ENCODE data around the gene CBARP. TPM values are rescaled to one million over a fixed set of nuclear protein-coding genes. Genes with fewer than 3 reads are reported as not detected.

CBARP gene
- total and polyA plus RNA-seq, 2 of the 13 experiments (the other 11 are each of a cell fraction or from before 2014, with no cell fraction given), result 1.2 to 1.4 TPM

GRCh38 chr19:1284979-1285736 lies 47.4 kb upstream of the CBARP start (continued):
- TF ChIP-seq, protein P1, sequence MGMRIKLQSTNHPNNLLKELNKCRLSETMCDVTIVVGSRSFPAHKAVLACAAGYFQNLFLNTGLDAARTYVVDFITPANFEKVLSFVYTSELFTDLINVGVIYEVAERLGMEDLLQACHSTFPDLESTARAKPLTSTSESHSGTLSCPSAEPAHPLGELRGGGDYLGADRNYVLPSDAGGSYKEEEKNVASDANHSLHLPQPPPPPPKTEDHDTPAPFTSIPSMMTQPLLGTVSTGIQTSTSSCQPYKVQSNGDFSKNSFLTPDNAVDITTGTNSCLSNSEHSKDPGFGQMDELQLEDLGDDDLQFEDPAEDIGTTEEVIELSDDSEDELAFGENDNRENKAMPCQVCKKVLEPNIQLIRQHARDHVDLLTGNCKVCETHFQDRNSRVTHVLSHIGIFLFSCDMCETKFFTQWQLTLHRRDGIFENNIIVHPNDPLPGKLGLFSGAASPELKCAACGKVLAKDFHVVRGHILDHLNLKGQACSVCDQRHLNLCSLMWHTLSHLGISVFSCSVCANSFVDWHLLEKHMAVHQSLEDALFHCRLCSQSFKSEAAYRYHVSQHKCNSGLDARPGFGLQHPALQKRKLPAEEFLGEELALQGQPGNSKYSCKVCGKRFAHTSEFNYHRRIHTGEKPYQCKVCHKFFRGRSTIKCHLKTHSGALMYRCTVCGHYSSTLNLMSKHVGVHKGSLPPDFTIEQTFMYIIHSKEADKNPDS (CRISPR knock-in tag; IDR thresholded peaks at IDR 0.05), result no peak
- peak; percentile 54 for TF ChIP-seq AGO1 (IDR thresholded peaks at IDR 0.05; ENCODE audit: low read depth, low read length, poor library complexity, severe bottlenecking)
- TF ChIP-seq ELF1 (CRISPR knock-in tag; IDR thresholded peaks at IDR 0.05), result no peak
- no peak for TF ChIP-seq MED13 (CRISPR knock-in tag; IDR thresholded peaks at IDR 0.05)
- TF ChIP-seq ZNF121 (CRISPR knock-in tag; IDR thresholded peaks at IDR 0.05), result no peak
- TF ChIP-seq U2AF2 (IDR thresholded peaks at IDR 0.05; ENCODE audit: low read depth, low read length), result no peak
- TF ChIP-seq ZNF687 (CRISPR knock-in tag; IDR thresholded peaks at IDR 0.05), result 0 out of 2 replicates have a peak, but pooled peaks have one; percentile 2
- TF ChIP-seq IKZF5 (CRISPR knock-in tag; IDR thresholded peaks at IDR 0.05), result 0 out of 2 replicates have a peak, but pooled peaks have one; percentile 16
- no peak for TF ChIP-seq IRX3 (CRISPR knock-in tag; IDR thresholded peaks at IDR 0.05; ENCODE audit: borderline replicate concordance, low read depth)
- no peak for TF ChIP-seq SP5 (CRISPR knock-in tag; IDR thresholded peaks at IDR 0.05; ENCODE audit: borderline replicate concordance, low read depth)
- no peak for TF ChIP-seq ZFP36 (IDR thresholded peaks at IDR 0.05; ENCODE audit: borderline replicate concordance, low read depth, low read length, partially characterized antibody)
- TF ChIP-seq, protein P2, sequence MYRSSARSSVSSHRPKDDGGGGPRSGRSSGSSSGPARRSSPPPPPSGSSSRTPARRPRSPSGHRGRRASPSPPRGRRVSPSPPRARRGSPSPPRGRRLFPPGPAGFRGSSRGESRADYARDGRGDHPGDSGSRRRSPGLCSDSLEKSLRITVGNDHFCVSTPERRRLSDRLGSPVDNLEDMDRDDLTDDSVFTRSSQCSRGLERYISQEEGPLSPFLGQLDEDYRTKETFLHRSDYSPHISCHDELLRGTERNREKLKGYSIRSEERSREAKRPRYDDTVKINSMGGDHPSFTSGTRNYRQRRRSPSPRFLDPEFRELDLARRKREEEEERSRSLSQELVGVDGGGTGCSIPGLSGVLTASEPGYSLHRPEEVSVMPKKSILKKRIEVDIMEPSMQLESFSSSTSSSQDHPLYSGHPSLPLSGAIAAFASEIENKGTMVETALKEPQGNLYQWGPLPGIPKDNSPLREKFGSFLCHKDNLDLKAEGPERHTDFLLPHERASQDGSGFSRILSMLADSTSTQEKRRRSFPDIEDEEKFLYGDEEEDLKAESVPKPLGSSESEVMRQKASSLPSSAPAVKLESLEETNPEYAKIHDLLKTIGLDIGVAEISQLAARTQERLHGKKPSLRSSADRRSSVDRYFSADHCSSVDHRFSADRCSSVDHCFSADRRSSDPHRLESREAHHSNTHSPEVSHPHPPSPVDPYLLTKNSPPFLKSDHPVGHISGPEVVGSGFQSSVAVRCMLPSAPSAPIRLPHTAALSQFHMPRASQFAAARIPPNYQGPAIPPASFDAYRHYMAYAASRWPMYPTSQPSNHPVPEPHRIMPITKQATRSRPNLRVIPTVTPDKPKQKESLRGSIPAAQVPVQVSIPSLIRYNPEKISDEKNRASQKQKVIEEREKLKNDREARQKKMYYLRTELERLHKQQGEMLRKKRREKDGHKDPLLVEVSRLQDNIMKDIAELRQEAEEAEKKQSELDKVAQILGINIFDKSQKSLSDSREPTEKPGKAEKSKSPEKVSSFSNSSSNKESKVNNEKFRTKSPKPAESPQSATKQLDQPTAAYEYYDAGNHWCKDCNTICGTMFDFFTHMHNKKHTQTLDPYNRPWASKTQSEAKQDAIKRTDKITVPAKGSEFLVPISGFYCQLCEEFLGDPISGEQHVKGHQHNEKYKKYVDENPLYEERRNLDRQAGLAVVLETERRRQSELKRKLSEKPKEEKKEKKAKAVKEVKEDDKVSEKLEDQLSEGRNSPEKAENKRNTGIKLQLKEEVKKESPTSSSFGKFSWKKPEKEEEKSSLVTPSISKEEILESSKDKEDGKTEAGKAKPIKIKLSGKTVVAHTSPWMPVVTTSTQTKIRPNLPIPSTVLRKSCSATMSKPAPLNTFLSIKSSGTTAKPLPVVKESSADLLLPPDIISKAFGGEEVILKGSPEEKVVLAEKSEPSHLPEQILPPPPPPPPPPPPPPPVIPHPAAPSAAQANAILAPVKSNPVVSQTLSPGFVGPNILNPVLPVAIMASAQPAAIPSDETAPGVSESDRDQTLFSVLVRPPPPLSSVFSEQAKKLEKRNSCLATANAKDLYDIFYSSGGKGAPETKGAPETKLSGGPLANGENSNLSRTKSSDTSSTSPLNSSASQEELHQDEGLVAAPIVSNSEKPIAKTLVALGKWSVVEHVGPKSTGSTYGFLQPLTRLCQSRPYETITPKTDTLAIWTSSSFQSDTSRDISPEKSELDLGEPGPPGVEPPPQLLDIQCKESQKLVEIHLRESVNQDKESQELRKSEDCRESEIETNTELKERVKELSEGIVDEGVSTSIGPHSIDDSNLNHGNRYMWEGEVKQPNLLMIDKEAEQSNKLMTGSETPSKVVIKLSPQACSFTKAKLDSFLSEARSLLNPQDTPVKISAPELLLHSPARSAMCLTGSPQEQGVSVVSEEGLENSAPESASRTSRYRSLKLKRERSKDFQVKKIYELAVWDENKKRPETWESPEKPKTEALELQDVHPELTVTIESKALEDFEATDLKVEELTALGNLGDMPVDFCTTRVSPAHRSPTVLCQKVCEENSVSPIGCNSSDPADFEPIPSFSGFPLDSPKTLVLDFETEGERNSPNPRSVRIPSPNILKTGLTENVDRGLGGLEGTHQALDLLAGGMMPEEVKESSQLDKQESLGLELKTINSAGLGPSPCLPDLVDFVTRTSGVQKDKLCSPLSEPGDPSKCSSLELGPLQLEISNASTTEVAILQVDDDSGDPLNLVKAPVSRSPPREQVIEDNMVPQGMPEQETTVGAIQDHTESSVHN (CRISPR knock-in tag; IDR thresholded peaks at IDR 0.05), result no peak
